Esophagus squamous epithelium (tissue), 4 donors: ENCODE results near the gene TTF2.

Experiments
- POLR2A ChIP-seq, 4 donors: fragments of 450-650 bp; IDR thresholded peaks; one replicate each; pipeline ENCODE4 v1.6.1; 2017; ENCODE audit warnings: antibody characterized with exemption in 4 of 4, mild to moderate bottlenecking in 4 of 4, moderate library complexity in 3 of 4
- TF ChIP-seq, protein P1 (sequence below), 6 experiments: fragments of 450-650 bp in 4 of 6; fragments of 200-600 bp in 2 of 6; sonication (generic) in 2 of 6; IDR thresholded peaks; one replicate each; pipeline ENCODE4 v1.5.1; 2016 to 2019; ENCODE audit warnings: antibody characterized with exemption in 6 of 6, mild to moderate bottlenecking in 4 of 6, moderate library complexity in 4 of 6

DNA sequence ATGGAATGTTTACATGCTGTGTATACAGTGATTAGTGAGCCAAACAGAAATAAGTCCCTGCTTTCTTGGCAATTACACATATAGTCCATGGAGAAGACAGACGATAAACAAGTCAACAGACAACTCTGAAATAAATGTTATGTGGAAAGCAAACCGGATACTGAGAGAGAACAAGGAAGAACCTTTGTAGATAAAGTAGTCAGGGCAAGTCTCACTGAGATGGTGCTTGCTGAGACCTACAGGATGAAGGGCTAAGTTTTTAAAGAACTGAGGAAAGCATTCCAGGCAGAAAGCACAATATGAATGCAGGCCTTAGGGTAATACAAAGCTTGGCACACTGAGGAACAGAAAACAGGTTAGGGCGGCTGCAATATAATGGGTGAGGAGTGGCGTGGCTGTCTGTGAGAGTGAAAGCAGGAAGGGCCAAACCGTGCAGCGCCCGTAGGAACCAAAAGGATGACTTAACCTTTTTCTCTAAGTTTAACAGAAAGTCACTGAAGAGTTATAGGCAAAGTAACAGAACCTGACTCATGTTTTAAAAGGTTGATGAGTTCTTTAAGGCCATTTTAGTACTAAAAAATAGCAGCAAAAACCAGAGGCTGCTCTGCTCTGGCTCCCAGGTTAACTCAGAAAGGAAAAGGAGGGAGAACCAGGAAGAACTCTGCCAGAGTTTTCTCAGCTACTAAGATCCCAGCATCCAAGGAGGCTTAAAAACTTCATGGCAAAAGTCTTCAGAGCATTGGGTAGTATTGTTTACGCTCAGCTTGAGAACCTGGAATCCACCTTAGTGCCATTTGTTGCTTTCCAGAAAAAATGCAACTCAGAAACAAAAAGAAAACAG lies 8.7 kb upstream of the TTF2 start:
- TF ChIP-seq POLR2A (IDR thresholded peaks at IDR 0.05) = no peak
- TF ChIP-seq, protein P1, sequence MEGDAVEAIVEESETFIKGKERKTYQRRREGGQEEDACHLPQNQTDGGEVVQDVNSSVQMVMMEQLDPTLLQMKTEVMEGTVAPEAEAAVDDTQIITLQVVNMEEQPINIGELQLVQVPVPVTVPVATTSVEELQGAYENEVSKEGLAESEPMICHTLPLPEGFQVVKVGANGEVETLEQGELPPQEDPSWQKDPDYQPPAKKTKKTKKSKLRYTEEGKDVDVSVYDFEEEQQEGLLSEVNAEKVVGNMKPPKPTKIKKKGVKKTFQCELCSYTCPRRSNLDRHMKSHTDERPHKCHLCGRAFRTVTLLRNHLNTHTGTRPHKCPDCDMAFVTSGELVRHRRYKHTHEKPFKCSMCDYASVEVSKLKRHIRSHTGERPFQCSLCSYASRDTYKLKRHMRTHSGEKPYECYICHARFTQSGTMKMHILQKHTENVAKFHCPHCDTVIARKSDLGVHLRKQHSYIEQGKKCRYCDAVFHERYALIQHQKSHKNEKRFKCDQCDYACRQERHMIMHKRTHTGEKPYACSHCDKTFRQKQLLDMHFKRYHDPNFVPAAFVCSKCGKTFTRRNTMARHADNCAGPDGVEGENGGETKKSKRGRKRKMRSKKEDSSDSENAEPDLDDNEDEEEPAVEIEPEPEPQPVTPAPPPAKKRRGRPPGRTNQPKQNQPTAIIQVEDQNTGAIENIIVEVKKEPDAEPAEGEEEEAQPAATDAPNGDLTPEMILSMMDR (IDR thresholded peaks at IDR 0.05) = no peak
